ENCODE data around the gene RHOT2. TPM values are rescaled to one million over a fixed set of nuclear protein-coding genes. Genes with fewer than 3 reads are reported as not detected.

Gene RHOT2
- total RNA-seq, 1 donor from 2014 or later: 93.2 TPM

GRCh38 chr16:673399-673991, 5.6 kb downstream of the RHOT2 start:
- H3K36me3 Mint-ChIP-seq (ENCODE audit: low read depth, unreplicated experiment): peaks cover 2% of the 10 kb centered on the region
- FAIRE-seq: no peak
- Histone ChIP-seq H3K4me2 (ENCODE audit: low read length) (no peak overlapping the region), H3K79me2 (ENCODE audit: insufficient read depth, low read length) (peaks cover 29% of the 10 kb centered on the region), H3K9ac (ENCODE audit: low read length) (no peak overlapping the region), H2AFZ (ENCODE audit: low read depth, low read length) (no peak overlapping the region), H3K4me3 (ENCODE audit: insufficient read depth, low read depth, low read length) (no peak overlapping the region), H3K27ac (ENCODE audit: low read depth, low read length) (no peak overlapping the region), H3K27me3 (ENCODE audit: insufficient read depth, low read length) (no peaks in the 10 kb centered on the region), H4K20me1 (ENCODE audit: insufficient read depth, low read length) (peaks cover 59% of the 10 kb centered on the region), H3K4me1 (ENCODE audit: insufficient read depth, low read length) (peaks cover 11% of the 10 kb centered on the region), H3K9me3 (ENCODE audit: insufficient read depth, low read depth, low read length) (no peaks in the 10 kb centered on the region), H3K36me3 (ENCODE audit: insufficient read depth, low read length) (no peaks in the 10 kb centered on the region)
- no peak overlapping the region for H3K4me3 Mint-ChIP-seq (ENCODE audit: unreplicated experiment)
- no peaks in the 10 kb centered on the region for H3K27me3 Mint-ChIP-seq (ENCODE audit: low read depth, unreplicated experiment)
- no peak for DNase-seq (ENCODE audit: low read depth)
- H3K4me1 Mint-ChIP-seq (ENCODE audit: low read depth, unreplicated experiment): peaks cover 2% of the 10 kb centered on the region
- no peaks in the 10 kb centered on the region for H3K9me3 Mint-ChIP-seq (ENCODE audit: unreplicated experiment)
- TF ChIP-seq EZH2 (IDR thresholded peaks at IDR 0.05; ENCODE audit: insufficient read depth, low read length) (no peak), CTCF (IDR thresholded peaks at IDR 0.05; ENCODE audit: insufficient read depth, low read depth, low read length) (no peak)
- H3K27ac Mint-ChIP-seq (ENCODE audit: unreplicated experiment): no peak overlapping the region

- no peaks in the 10 kb centered on the region for H3K27me3 Mint-ChIP-seq (ENCODE audit: low read depth, unreplicated experiment)
- H3K36me3 ChIP-seq (ENCODE audit: insufficient read depth, low read length): no peaks in the 10 kb centered on the region
- peaks cover 7% of the 10 kb centered on the region for H3K4me1 ChIP-seq (ENCODE audit: insufficient read depth, low read length)
- no peak overlapping the region for H3K4me3 ChIP-seq (ENCODE audit: insufficient read depth, low read depth, low read length)
- peaks cover 2% of the 10 kb centered on the region for H3K4me1 Mint-ChIP-seq (ENCODE audit: low read depth, unreplicated experiment)
- no peak overlapping the region for H3K27ac Mint-ChIP-seq (ENCODE audit: unreplicated experiment)
- FAIRE-seq (no peak), DNase-seq (ENCODE audit: low read depth) (no peak)
- peaks cover 20% of the 10 kb centered on the region for H3K79me2 ChIP-seq (ENCODE audit: insufficient read depth, low read length)
- H2AFZ ChIP-seq (ENCODE audit: low read depth, low read length): no peak overlapping the region
- no peaks in the 10 kb centered on the region for H3K27me3 ChIP-seq (ENCODE audit: insufficient read depth, low read length)
- peaks cover 53% of the 10 kb centered on the region for H4K20me1 ChIP-seq (ENCODE audit: insufficient read depth, low read length)
- no peak overlapping the region for H3K27ac ChIP-seq (ENCODE audit: low read depth, low read length)
- no peak overlapping the region for H3K9ac ChIP-seq (ENCODE audit: low read length)
- H3K4me2 ChIP-seq (ENCODE audit: low read length): no peak overlapping the region
- H3K4me3 Mint-ChIP-seq (ENCODE audit: unreplicated experiment): no peak overlapping the region
- no peaks in the 10 kb centered on the region for H3K9me3 ChIP-seq (ENCODE audit: insufficient read depth, low read depth, low read length)
- TF ChIP-seq EZH2 (IDR thresholded peaks at IDR 0.05; ENCODE audit: insufficient read depth, low read length) (no peak), CTCF (IDR thresholded peaks at IDR 0.05; ENCODE audit: insufficient read depth, low read depth, low read length) (no peak)
- H3K36me3 Mint-ChIP-seq (ENCODE audit: low read depth, unreplicated experiment): peaks cover 2% of the 10 kb centered on the region
- H3K9me3 Mint-ChIP-seq (ENCODE audit: unreplicated experiment): no peaks in the 10 kb centered on the region
Observed at GRCh38 chr16:674214-674881, 6.4 kb downstream of the RHOT2 start.
